WTC11 (cell line): ENCODE measurements around the gene SMAP2. TPM values are rescaled to one million over a fixed set of nuclear protein-coding genes. Genes with fewer than 3 reads are reported as not detected.
A peak's percentile ranks its signal among the peaks of the same experiment; 100 is the strongest.

Experiments
- ATAC-seq: fragments of 200-7000 bp; cut with Tn5 transposase; 2 replicates; pipeline ENCODE4 v1.10.0; 2021; ENCODE audit warnings: mild to moderate bottlenecking, moderate library complexity
- CTCF ChIA-PET: fragments of 300-600 bp; sonication (Branson Sonifier 250); formaldehyde crosslinking; loops from one replicate; lab custom pipeline; 2021; ENCODE audit warnings: antibody characterized with exemption; lab: Charles Lee
- POLR2A ChIA-PET: fragments of 350-600 bp; sonication (Branson Sonifier 250); formaldehyde crosslinking; loops from one replicate; lab custom pipeline; 2021; ENCODE audit warnings: antibody characterized with exemption; lab: Charles Lee
- DNase-seq: peaks from one replicate; pipeline ENCODE4 v3.0.0; 2021; ENCODE audit warnings: low spot score
- H3K27ac Mint-ChIP-seq: 2 replicates; pipeline ENCODE4 v1.8.0; 2021; ENCODE audit warnings: mixed read lengths
- H3K27me3 Mint-ChIP-seq: 2 replicates; pipeline ENCODE4 v1.8.0; 2021; ENCODE audit warnings: low read depth, mild to moderate bottlenecking, moderate library complexity, mixed read lengths
- H3K36me3 Mint-ChIP-seq: 2 replicates; pipeline ENCODE4 v1.8.0; 2021; ENCODE audit warnings: mixed read lengths
- H3K4me1 Mint-ChIP-seq: 2 replicates; pipeline ENCODE4 v1.8.0; 2022; ENCODE audit warnings: mixed read lengths
- H3K4me3 Mint-ChIP-seq: 2 replicates; pipeline ENCODE4 v1.8.0; 2021; ENCODE audit warnings: mild to moderate bottlenecking, moderate library complexity, mixed read lengths
- H3K9me3 Mint-ChIP-seq: 2 replicates; pipeline ENCODE4 v1.8.0; 2021; ENCODE audit warnings: mixed read lengths
- ATF1 ChIP-seq: sonication (generic); formaldehyde crosslinking; IDR thresholded peaks from 2 replicates; pipeline ENCODE4 v1.8.1; 2023; ENCODE audit warnings: mild to moderate bottlenecking, moderate library complexity, missing genetic modification reagents
- CREM ChIP-seq: sonication (generic); formaldehyde crosslinking; IDR thresholded peaks from 2 replicates; pipeline ENCODE4 v1.8.1; 2022; ENCODE audit warnings: mild to moderate bottlenecking, missing genetic modification reagents, moderate library complexity
- ELF4 ChIP-seq: sonication (generic); formaldehyde crosslinking; IDR thresholded peaks from 2 replicates; pipeline ENCODE4 v1.8.1; 2022; ENCODE audit warnings: low read depth, mild to moderate bottlenecking, moderate library complexity, missing genetic modification reagents
- FOXP1 ChIP-seq: sonication (generic); formaldehyde crosslinking; IDR thresholded peaks from 2 replicates; pipeline ENCODE4 v1.8.0; 2022; ENCODE audit warnings: missing genetic modification reagents, mild to moderate bottlenecking, moderate library complexity, borderline replicate concordance
- GTF2I ChIP-seq: fragments of 250-450 bp; sonication (Bioruptor Pico); conservative IDR thresholded peaks from 2 replicates; pipeline ENCODE4 v1.4.0; 2021; ENCODE audit warnings: mild to moderate bottlenecking
- HMGA2 ChIP-seq: fragments of 250-450 bp; sonication (Bioruptor Pico); IDR thresholded peaks from 2 replicates; pipeline ENCODE4 v1.4.0; 2021; ENCODE audit warnings: mild to moderate bottlenecking, moderate library complexity
- KAT7 ChIP-seq: sonication (generic); formaldehyde crosslinking; IDR thresholded peaks from 2 replicates; pipeline ENCODE4 v1.8.1; 2023; ENCODE audit warnings: missing genetic modification reagents, mild to moderate bottlenecking, borderline replicate concordance
- MYBL2 ChIP-seq: sonication (generic); formaldehyde crosslinking; IDR thresholded peaks from 2 replicates; pipeline ENCODE4 v1.8.1; 2023; ENCODE audit warnings: mild to moderate bottlenecking, moderate library complexity, missing genetic modification reagents
- PRRX2 ChIP-seq: fragments of 250-450 bp; sonication (Bioruptor Pico); IDR thresholded peaks from 2 replicates; pipeline ENCODE4 v1.8.0; 2021; ENCODE audit warnings: mild to moderate bottlenecking
- RORB ChIP-seq: fragments of 250-450 bp; sonication (Bioruptor Pico); IDR thresholded peaks from 2 replicates; pipeline ENCODE4 v1.9.0; 2021; ENCODE audit warnings: mild to moderate bottlenecking
- TCF7 ChIP-seq: sonication (generic); formaldehyde crosslinking; IDR thresholded peaks from 2 replicates; pipeline ENCODE4 v1.8.0; 2022; ENCODE audit warnings: mild to moderate bottlenecking, low read depth, missing genetic modification reagents, moderate library complexity
- ZNF121 ChIP-seq: sonication (generic); formaldehyde crosslinking; IDR thresholded peaks from 2 replicates; pipeline ENCODE4 v1.8.0; 2023; ENCODE audit warnings: missing genetic modification reagents
- ZNF138 ChIP-seq: sonication (generic); formaldehyde crosslinking; conservative IDR thresholded peaks from 2 replicates; pipeline ENCODE4 v1.8.1; 2022; ENCODE audit warnings: mild to moderate bottlenecking, moderate library complexity, missing genetic modification reagents
- ZNF219 ChIP-seq: sonication (generic); formaldehyde crosslinking; IDR thresholded peaks from 2 replicates; pipeline ENCODE4 v1.8.0; 2023; ENCODE audit warnings: missing genetic modification reagents, mild to moderate bottlenecking, borderline replicate concordance
- ZNF232 ChIP-seq: sonication (generic); formaldehyde crosslinking; IDR thresholded peaks from 2 replicates; pipeline ENCODE4 v1.8.0; 2022; ENCODE audit warnings: mild to moderate bottlenecking, missing genetic modification reagents
- ZNF416 ChIP-seq: fragments of 250-450 bp; sonication (Bioruptor Pico); IDR thresholded peaks from 2 replicates; pipeline ENCODE4 v1.9.0; 2021; ENCODE audit warnings: mild to moderate bottlenecking, inconsistent platforms
- ZNF671 ChIP-seq: fragments of 250-450 bp; sonication (Bioruptor Pico); IDR thresholded peaks from 2 replicates; pipeline ENCODE4 v1.8.0; 2021; ENCODE audit warnings: mild to moderate bottlenecking
- total RNA-seq: library from RNA; stranded (reverse); gene quantifications from 3 replicates; pipeline ENCODE4 v1.2.3, GENCODE V29; 2021
- TF ChIP-seq, protein P1 (sequence below): sonication (generic); formaldehyde crosslinking; IDR thresholded peaks from 2 replicates; pipeline ENCODE4 v1.8.0; 2023; ENCODE audit warnings: missing genetic modification reagents, mild to moderate bottlenecking, borderline replicate concordance
- TF ChIP-seq, protein P2 (sequence below): sonication (generic); formaldehyde crosslinking; IDR thresholded peaks from 2 replicates; pipeline ENCODE4 v1.8.0; 2023; ENCODE audit warnings: mild to moderate bottlenecking, missing genetic modification reagents
- TF ChIP-seq, protein P3 (sequence below): sonication (generic); formaldehyde crosslinking; IDR thresholded peaks from 2 replicates; pipeline ENCODE4 v1.8.0; 2022; ENCODE audit warnings: mild to moderate bottlenecking, missing genetic modification reagents
- TF ChIP-seq, protein P4 (sequence below): fragments of 200-600 bp; IDR thresholded peaks from 2 replicates; pipeline ENCODE4 v1.8.0; 2022; ENCODE audit warnings: antibody characterized with exemption
- TF ChIP-seq, protein P5 (sequence below): sonication (generic); formaldehyde crosslinking; IDR thresholded peaks from 2 replicates; pipeline ENCODE4 v1.8.1; 2022; ENCODE audit warnings: low read depth, mild to moderate bottlenecking, moderate library complexity, missing genetic modification reagents, borderline replicate concordance

SMAP2 gene
- total RNA-seq, 1 experiment from 2014 or later: 4.9 TPM

DNA sequence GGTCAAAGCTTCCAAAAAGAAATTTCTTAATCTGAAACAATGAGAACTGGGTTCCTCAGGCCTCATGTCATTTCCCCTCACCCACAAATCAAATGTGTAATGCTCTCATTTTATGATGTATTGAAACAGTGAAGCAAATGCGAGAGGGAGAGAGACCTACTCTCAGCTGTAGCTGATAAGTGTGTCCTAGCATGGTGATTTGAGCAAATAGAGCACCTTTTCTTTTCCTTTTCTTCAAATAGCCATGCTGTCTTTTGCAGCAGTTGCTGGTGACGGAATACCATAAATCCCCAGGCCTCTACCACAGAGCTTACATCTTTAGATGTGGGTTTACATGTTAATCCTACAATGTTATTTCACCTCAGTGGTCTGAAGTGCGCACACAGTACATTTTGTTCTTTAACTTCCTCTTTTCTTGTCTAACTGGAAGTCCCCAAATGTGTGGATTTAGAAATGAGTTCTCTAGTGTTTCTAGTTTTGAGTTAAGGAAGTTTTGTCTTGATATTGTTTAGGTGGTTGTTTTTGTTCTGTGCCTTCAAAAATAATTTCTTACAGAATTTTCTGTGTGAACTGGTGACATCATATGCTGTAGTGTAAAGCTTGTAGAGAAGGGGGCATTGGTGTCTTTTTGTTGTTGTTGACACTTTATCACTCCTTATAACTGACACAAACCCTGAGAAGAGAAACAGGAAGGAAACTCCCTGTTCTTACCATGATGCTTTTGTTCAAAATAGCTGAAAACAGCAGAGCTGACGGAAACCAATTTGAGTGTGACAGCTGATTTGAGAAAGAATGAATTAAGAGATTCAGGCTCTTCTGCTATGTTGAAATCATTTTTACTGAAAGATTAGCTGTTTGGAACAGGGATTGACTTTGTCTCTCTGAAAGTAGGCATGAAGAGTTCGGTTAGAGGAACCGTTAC lies 12.2 kb downstream of the SMAP2 start:
- POLR2A ChIA-PET: no interaction called here
- Mint-ChIP-seq H3K27me3 (no peaks in the 10 kb centered on the region), H3K36me3 (no peaks in the 10 kb centered on the region), H3K4me1 (peaks cover 8% of the 10 kb centered on the region; the same call in 1 of the 2 replicates), H3K4me3 (no peak overlapping the region), H3K27ac (0 out of 2 replicates have a peak overlapping the region, but pooled peaks have one; percentile 29), H3K9me3 (no peaks in the 10 kb centered on the region)
- DNase-seq (no peak), ATAC-seq (no peak)
- CTCF ChIA-PET: interaction anchor here (1.6 to 3.7 kb wide), 5 partner anchors 19 to 242 kb away, joined by 3 to 14 read pairs (median 7); no protein-coding TSS in a partner anchor
- TF ChIP-seq ATF1 (CRISPR knock-in tag): no peak
- TF ChIP-seq ZNF416: no peak
- TF ChIP-seq ZNF138 (CRISPR knock-in tag): no peak
- no peak for TF ChIP-seq TCF7
- TF ChIP-seq ZNF671 (CRISPR knock-in tag): no peak
- no peak for TF ChIP-seq PRRX2 (CRISPR knock-in tag)
- TF ChIP-seq, protein P1, sequence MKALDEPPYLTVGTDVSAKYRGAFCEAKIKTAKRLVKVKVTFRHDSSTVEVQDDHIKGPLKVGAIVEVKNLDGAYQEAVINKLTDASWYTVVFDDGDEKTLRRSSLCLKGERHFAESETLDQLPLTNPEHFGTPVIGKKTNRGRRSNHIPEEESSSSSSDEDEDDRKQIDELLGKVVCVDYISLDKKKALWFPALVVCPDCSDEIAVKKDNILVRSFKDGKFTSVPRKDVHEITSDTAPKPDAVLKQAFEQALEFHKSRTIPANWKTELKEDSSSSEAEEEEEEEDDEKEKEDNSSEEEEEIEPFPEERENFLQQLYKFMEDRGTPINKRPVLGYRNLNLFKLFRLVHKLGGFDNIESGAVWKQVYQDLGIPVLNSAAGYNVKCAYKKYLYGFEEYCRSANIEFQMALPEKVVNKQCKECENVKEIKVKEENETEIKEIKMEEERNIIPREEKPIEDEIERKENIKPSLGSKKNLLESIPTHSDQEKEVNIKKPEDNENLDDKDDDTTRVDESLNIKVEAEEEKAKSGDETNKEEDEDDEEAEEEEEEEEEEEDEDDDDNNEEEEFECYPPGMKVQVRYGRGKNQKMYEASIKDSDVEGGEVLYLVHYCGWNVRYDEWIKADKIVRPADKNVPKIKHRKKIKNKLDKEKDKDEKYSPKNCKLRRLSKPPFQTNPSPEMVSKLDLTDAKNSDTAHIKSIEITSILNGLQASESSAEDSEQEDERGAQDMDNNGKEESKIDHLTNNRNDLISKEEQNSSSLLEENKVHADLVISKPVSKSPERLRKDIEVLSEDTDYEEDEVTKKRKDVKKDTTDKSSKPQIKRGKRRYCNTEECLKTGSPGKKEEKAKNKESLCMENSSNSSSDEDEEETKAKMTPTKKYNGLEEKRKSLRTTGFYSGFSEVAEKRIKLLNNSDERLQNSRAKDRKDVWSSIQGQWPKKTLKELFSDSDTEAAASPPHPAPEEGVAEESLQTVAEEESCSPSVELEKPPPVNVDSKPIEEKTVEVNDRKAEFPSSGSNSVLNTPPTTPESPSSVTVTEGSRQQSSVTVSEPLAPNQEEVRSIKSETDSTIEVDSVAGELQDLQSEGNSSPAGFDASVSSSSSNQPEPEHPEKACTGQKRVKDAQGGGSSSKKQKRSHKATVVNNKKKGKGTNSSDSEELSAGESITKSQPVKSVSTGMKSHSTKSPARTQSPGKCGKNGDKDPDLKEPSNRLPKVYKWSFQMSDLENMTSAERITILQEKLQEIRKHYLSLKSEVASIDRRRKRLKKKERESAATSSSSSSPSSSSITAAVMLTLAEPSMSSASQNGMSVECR (CRISPR knock-in tag): no peak
- TF ChIP-seq, protein P2, sequence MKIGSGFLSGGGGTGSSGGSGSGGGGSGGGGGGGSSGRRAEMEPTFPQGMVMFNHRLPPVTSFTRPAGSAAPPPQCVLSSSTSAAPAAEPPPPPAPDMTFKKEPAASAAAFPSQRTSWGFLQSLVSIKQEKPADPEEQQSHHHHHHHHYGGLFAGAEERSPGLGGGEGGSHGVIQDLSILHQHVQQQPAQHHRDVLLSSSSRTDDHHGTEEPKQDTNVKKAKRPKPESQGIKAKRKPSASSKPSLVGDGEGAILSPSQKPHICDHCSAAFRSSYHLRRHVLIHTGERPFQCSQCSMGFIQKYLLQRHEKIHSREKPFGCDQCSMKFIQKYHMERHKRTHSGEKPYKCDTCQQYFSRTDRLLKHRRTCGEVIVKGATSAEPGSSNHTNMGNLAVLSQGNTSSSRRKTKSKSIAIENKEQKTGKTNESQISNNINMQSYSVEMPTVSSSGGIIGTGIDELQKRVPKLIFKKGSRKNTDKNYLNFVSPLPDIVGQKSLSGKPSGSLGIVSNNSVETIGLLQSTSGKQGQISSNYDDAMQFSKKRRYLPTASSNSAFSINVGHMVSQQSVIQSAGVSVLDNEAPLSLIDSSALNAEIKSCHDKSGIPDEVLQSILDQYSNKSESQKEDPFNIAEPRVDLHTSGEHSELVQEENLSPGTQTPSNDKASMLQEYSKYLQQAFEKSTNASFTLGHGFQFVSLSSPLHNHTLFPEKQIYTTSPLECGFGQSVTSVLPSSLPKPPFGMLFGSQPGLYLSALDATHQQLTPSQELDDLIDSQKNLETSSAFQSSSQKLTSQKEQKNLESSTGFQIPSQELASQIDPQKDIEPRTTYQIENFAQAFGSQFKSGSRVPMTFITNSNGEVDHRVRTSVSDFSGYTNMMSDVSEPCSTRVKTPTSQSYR (CRISPR knock-in tag): no peak
- no peak for TF ChIP-seq KAT7 (CRISPR knock-in tag)
- TF ChIP-seq, protein P3, sequence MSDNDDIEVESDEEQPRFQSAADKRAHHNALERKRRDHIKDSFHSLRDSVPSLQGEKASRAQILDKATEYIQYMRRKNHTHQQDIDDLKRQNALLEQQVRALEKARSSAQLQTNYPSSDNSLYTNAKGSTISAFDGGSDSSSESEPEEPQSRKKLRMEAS (CRISPR knock-in tag): no peak
- TF ChIP-seq ZNF121 (CRISPR knock-in tag): no peak
- TF ChIP-seq, protein P4, sequence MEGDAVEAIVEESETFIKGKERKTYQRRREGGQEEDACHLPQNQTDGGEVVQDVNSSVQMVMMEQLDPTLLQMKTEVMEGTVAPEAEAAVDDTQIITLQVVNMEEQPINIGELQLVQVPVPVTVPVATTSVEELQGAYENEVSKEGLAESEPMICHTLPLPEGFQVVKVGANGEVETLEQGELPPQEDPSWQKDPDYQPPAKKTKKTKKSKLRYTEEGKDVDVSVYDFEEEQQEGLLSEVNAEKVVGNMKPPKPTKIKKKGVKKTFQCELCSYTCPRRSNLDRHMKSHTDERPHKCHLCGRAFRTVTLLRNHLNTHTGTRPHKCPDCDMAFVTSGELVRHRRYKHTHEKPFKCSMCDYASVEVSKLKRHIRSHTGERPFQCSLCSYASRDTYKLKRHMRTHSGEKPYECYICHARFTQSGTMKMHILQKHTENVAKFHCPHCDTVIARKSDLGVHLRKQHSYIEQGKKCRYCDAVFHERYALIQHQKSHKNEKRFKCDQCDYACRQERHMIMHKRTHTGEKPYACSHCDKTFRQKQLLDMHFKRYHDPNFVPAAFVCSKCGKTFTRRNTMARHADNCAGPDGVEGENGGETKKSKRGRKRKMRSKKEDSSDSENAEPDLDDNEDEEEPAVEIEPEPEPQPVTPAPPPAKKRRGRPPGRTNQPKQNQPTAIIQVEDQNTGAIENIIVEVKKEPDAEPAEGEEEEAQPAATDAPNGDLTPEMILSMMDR: no peak
- TF ChIP-seq HMGA2 (CRISPR knock-in tag): no peak
- TF ChIP-seq ELF4 (CRISPR knock-in tag): no peak

DNA sequence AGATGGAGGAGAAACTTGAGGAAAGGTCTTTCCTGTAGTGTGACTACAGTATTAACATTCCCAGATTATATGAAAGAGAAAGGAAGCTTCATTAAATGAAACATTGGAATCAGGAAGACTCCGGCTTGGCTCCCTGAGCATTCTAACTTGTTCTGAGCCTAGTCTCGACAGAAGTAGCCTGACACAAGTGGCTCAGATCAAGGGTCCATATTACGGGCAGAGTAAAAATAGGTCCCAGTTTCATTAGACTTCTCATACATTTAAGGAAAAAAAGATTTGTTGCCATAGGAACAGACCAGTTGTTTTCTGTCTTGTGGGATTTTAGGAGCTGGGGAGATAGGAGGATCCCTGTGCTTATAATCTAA lies 12.8 kb downstream of the SMAP2 start:
- 0 out of 2 replicates have a peak overlapping the region, but pooled peaks have one; percentile 29 for H3K27ac Mint-ChIP-seq
- DNase-seq (no peak), ATAC-seq (no peak)
- ChIA-PET POLR2A (no interaction called here), CTCF (interaction anchor here (0.8 to 3.7 kb wide), 4 partner anchors 18 to 243 kb away, joined by 3 to 14 read pairs (median 4); no protein-coding TSS in a partner anchor)
- TF ChIP-seq CREM: no peak
- TF ChIP-seq, protein P5, sequence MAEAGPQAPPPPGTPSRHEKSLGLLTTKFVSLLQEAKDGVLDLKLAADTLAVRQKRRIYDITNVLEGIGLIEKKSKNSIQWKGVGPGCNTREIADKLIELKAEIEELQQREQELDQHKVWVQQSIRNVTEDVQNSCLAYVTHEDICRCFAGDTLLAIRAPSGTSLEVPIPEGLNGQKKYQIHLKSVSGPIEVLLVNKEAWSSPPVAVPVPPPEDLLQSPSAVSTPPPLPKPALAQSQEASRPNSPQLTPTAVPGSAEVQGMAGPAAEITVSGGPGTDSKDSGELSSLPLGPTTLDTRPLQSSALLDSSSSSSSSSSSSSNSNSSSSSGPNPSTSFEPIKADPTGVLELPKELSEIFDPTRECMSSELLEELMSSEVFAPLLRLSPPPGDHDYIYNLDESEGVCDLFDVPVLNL (CRISPR knock-in tag): no peak
- TF ChIP-seq GTF2I (CRISPR knock-in tag): no peak
- no peak for TF ChIP-seq ZNF219
- no peak for TF ChIP-seq FOXP1
- TF ChIP-seq ZNF232 (CRISPR knock-in tag): no peak
- TF ChIP-seq MYBL2 (CRISPR knock-in tag): no peak
- no peak for TF ChIP-seq RORB (CRISPR knock-in tag)
- H3K27me3 Mint-ChIP-seq: no peaks in the 10 kb centered on the region
- H3K4me1 Mint-ChIP-seq: peaks cover 6% of the 10 kb centered on the region; the same call in 1 of the 2 replicates
- no peak overlapping the region for H3K4me3 Mint-ChIP-seq
- H3K36me3 Mint-ChIP-seq: no peaks in the 10 kb centered on the region
- H3K9me3 Mint-ChIP-seq: no peaks in the 10 kb centered on the region
